ENCODE measurements around the gene C1GALT1.

DNA sequence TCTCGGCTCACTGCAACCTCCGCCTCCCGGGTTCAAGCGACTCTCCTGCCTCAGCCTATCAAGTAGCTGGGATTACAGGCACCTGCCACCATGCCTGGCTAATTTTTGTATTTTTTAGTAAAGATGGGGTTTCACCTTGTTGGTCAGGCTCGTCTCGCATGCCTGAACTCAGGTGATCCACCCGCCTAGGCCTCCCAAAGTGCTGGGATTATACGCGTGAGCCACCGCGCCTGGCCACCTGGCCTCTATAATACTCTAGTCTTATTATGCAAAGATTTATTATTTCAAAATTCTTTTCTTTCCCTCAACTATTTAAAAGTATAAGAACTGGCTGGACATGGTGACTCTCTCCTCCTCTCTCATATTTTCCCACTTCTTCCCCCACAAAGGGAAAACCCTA lies 30.0 kb upstream of the C1GALT1 start:
- no peak for TF ChIP-seq CTCF (IDR thresholded peaks at IDR 0.05; ENCODE audit: extremely low read depth in 1 of 2, insufficient read depth in 1 of 2, low read depth in 1 of 2, low read length in 2 of 2)
- no peak for TF ChIP-seq EZH2 (IDR thresholded peaks at IDR 0.05; ENCODE audit: borderline replicate concordance, low read depth, low read length, severe bottlenecking)
- no peak for TF ChIP-seq POLR2A (IDR thresholded peaks at IDR 0.05; ENCODE audit: low read depth, low read length)
- no peak for TF ChIP-seq POLR2AphosphoS5 (IDR thresholded peaks at IDR 0.05; ENCODE audit: insufficient read depth, low read depth, low read length)

Data from endothelial cell of umbilical vein (primary cell).